ENCODE results near the gene DTNA. TPM values are rescaled to one million over a fixed set of nuclear protein-coding genes. Genes with fewer than 3 reads are reported as not detected.
"Not testable (repeated sequence)": the region's sequence is repeated elsewhere in the genome, so short reads cannot be mapped to it uniquely, and the experiment has no call there.

Gene DTNA
- total RNA-seq, 1 donor = 22.0 TPM

- no peak for TF ChIP-seq CTCF (IDR thresholded peaks at IDR 0.05; ENCODE audit: insufficient read depth, low read length)
- H3K4me3 ChIP-seq (ENCODE audit: low read depth, low read length) = no peak overlapping the region
- no peak for DNase-seq (ENCODE audit: low read depth)
Observed at GRCh38 chr18:34915046-34915445, 204.9 kb downstream of the DTNA start.

GRCh38 chr18:34916539-34916938, 206.4 kb downstream of the DTNA start:
- not testable (repeated sequence) for DNase-seq (ENCODE audit: low read depth)

GRCh38 chr18:34918856-34919255, 208.8 kb downstream of the DTNA start:
- no peak for DNase-seq (ENCODE audit: low read depth)
- no peak for TF ChIP-seq CTCF (IDR thresholded peaks at IDR 0.05; ENCODE audit: insufficient read depth, low read length)

More at GRCh38 chr18:34916539-34916938, 206.4 kb downstream of the DTNA start:
- H3K4me3 ChIP-seq (ENCODE audit: low read depth, low read length) = not testable (repeated sequence)

GRCh38 chr18:34921226-34921625, 211.1 kb downstream of the DTNA start:
- H3K4me3 ChIP-seq (ENCODE audit: low read depth, low read length) = no peak overlapping the region
- no peak for DNase-seq (ENCODE audit: low read depth)
- no peak for TF ChIP-seq CTCF (IDR thresholded peaks at IDR 0.05; ENCODE audit: insufficient read depth, low read length)

More at GRCh38 chr18:34918856-34919255, 208.8 kb downstream of the DTNA start:
- no peak overlapping the region for H3K4me3 ChIP-seq (ENCODE audit: low read depth, low read length)

GRCh38 chr18:34921811-34922385, 211.8 kb downstream of the DTNA start:
- DNase-seq (ENCODE audit: low read depth) = no peak
- no peak overlapping the region for H3K4me3 ChIP-seq (ENCODE audit: low read depth, low read length)
- no peak for TF ChIP-seq CTCF (IDR thresholded peaks at IDR 0.05; ENCODE audit: insufficient read depth, low read length)

GRCh38 chr18:34922594-34922993, 212.5 kb downstream of the DTNA start:
- not testable (repeated sequence) for DNase-seq (ENCODE audit: low read depth); H3K4me3 ChIP-seq (ENCODE audit: low read depth, low read length)

- DNase-seq (ENCODE audit: low read depth) = no peak
- no peak overlapping the region for H3K4me3 ChIP-seq (ENCODE audit: low read depth, low read length)
Observed at GRCh38 chr18:34923911-34924310, 213.8 kb downstream of the DTNA start.

More at GRCh38 chr18:34923911-34924310, 213.8 kb downstream of the DTNA start:
- TF ChIP-seq CTCF (IDR thresholded peaks at IDR 0.05; ENCODE audit: insufficient read depth, low read length) = no peak

All from fibroblast of the aortic adventitia (primary cell).